Limb (tissue), 2 donors: ENCODE measurements around the gene PSMC5.
A peak's percentile ranks its signal among the peaks of the same experiment; 100 is the strongest.

Experiments
- DNase-seq, 2 donors: peaks; one replicate each; pipeline ENCODE4 v3.0.0-alpha.2; 2016; ENCODE audit errors: extremely low spot score in 2 of 2

PSMC5 gene

DNA sequence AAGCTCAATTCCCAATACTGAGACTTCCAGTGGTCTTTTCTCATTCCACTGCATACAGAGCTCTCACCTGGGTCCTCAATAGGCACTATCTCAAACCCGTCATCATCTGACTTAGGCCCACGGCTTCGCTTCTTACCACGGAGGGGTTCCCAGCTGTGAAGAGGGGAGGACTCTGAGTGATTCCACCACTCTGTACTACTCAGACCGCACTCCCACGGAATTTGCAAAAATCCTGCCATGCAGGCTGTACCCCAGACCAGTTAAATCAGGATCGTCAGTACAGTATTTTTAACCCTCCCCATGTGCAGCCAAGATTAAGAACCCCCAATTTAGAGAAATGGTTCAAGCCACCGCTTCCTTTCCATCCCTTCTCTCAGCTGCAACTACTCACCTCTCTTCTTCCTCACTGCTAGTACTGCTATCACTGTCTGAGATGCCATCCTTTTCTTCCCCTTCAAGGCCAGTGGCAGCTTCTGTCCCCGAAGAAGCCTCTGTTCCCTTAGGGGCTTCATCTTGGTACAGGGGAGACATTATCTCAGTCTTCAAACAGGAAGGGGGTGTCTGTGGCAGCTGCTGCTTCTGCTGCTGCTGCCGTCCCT is 6.2 kb upstream of the PSMC5 start:
- DNase-seq: no peak

DNA sequence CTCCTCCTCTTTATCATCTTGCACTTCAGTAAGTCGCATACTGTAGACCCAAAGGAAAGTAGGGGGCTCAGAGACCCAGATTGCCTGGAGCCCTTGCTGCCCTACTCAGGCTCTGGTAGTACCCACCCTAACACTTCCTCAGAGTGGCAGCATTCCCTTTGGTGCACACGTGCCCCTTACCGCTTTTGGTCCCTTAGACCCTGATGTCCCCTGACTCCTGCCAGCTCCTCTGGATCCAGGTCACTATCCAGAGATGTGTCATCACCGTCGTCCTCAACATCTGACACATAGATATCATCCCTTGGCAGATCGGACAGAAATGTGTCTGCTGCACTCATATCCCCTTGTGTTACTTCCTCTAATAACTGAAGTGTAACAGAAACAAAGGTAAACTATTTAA is 5.4 kb upstream of the PSMC5 start:
- DNase-seq: no peak

DNA sequence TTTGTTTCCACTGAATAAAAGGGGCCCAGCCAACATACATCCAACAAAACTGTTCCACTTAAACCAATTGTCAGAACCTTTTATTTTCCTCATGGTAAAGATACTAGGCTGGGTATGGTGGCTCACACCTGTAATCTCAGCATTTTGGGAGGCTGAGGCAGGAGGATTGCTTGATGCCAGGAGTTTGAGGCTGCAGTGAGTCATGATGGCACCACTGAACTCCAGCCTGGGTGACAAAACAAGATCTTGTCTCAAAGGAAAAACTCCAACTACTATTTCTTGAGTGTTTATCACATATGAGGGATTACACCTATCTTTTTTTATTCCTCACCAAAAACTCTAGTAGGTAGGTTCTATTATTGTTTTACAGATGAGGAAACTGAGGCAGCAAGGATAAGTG is 4.7 kb upstream of the PSMC5 start:
- no peak for DNase-seq

DNA sequence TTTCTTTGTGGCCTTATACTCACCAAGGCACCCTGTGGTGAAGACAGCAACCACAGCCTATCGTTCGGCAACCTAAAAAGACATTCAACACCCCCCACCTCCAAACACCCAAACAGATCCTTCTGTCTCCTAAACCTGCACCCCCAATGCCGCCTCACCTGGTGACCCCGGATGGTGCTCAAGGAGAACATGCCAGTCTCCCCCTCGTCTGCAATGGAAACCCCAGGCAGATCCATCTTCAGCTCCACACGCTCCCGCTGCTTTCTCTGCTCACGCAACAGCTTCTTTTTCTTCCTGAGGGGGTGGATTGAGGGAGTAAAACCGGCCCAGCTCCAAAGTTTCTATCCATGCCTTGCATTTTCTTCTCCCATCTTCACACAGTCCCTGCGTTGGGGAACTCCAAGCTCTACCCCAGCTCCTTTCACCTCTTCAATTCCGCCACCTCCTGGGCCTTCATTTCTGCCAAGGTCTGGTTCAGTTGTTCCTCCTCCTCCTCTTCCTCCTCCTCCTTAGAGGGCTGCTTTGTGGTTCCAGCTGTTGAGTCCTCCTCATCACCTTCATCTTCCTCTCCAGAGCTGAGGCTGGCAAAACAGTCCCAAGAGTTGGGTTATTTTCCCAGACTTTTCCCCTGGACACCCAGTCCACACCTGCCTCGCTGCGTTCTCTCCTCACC is 3.4 kb upstream of the PSMC5 start:
- DNase-seq: no peak

- no peak for DNase-seq
Observed at GRCh38 chr17:63824362-63824761, 2.9 kb upstream of the PSMC5 start.

- DNase-seq: no peak
Observed at GRCh38 chr17:63826468-63827001, 696 bp upstream of the PSMC5 start.

GRCh38 chr17:63827801-63828221 is 580 bp downstream of the PSMC5 start:
- no peak for DNase-seq

DNA sequence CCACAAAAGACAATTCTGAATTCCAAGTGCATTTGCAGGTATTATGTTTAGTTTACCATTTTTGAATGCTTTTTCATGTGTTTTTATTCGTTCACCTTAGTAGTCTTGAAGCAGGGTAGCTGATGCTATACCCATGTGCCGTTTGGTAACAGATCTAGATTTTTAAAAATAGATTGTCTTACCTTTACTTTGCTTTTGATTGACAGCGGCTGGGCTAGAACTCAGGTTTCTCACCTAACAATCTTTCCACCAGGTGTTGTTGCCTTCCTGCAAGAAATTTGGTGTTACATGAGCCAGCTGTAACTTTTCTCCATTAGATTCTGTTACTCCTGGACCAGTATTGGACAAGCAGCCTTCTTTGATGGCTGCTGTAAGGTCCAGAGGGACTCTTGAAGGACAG is 1.7 kb downstream of the PSMC5 start:
- no peak for DNase-seq

GRCh38 chr17:63830278-63830677 is 3.0 kb downstream of the PSMC5 start:
- peak in 1 of 2 donors; percentile 14 for DNase-seq

GRCh38 chr17:63830904-63831491 is 3.8 kb downstream of the PSMC5 start:
- no peak for DNase-seq

DNA sequence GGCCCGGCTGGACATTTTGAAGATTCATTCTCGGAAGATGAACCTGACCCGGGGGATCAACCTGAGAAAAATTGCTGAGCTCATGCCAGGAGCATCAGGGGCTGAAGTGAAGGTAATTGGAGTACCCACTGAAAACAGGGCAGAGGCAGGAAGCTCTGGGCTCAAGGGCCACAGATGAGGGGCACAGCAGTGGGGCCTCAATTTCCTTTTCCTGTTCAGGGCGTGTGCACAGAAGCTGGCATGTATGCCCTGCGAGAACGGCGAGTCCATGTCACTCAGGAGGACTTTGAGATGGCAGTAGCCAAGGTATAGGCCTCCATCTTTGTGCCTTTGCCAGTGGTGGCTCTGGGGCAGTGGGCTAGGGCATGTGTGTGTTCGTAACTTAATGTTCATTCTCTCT is 4.3 kb downstream of the PSMC5 start:
- DNase-seq: no peak

DNA sequence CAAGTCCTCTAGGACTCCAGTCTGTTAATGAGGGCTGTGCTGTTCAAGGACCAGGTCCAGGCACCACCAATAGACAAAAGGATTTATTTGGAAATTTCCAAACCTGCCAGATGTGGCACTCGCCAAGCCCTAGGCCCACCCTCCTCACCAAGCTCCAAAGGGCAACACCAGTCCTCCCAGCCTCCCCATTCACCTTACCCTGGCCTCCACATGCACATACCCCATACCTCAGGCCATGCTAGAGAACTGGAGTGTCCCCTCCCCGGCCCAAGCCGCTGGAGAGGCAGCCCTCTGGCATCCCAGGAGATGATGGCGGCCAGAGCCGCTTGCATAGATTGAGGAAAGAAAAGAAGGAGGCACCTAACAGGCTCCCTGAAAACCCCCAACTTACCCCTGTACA is 4.8 kb downstream of the PSMC5 start:
- DNase-seq: no peak

GRCh38 chr17:63832455-63832854 is 5.2 kb downstream of the PSMC5 start:
- no peak for DNase-seq

DNA sequence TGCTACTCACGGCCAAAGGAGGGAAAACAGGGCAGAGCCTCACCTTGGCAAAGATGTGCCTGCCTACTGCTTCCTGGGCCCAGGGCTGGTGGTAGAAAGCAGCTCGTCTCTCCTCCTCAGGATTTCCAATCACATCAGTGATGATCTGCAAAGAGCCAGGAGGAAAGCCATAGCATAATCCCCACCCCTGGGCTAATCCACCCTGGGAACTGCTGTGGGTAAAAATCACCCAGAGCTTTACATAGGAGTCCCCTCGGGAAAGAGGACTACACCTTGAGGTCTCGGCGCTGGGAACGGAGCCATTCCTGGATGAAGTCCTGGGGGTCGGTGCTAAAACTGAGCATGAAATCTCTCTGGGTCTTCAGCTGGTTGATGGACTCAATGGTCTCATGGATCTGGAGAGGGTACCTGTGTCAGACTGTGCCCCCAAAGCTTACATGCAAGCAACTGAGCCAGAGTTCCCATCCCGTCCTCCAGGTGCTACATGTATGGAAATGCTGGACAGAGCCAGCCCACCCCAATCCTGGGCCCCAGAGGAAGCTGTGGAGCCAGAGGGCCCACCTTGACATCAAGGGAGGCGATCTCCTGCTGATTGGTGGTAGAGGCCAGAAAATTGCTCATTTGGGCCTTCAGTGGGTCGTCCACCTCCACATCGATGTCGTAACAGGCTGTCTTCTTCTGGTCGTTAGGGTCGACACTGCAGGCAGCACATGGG is 6.0 kb downstream of the PSMC5 start:
- no peak for DNase-seq

DNA sequence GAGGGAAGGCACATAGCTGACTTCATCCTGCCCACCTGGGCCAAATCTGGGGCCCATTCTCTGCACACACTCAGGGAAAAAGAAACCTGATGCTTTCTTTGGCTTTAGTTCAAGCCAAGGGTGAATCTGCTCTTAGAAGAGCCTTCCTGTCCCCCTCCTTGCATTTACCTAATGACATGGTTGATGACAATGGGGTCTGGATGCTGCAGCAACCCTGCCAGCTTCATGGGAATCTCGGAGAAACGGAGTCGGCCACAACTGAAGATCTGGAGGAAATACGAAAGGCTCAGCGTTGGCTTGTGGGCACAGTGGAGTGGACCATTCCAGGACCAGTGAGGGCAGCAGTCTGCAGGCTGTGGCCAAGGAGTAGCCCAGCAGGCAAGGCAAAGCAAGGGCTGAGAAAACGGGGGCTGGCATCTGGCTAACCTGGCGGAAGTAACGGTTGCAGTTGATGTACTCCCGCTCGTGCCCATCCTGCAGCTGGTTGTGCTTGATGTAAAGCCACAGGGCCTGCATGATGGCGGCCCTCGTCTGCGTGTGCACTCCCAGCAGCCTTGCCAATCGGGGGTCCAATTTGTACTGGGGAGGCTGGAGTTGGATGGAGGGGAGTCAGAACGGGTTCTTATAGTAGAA is 6.6 kb downstream of the PSMC5 start:
- no peak for DNase-seq

- peak in 1 of 2 donors; percentile 48 for DNase-seq
Observed at GRCh38 chr17:63834431-63835166, 7.4 kb downstream of the PSMC5 start.

- no peak for DNase-seq
Observed at GRCh38 chr17:63835167-63835720, 8.0 kb downstream of the PSMC5 start.

DNA sequence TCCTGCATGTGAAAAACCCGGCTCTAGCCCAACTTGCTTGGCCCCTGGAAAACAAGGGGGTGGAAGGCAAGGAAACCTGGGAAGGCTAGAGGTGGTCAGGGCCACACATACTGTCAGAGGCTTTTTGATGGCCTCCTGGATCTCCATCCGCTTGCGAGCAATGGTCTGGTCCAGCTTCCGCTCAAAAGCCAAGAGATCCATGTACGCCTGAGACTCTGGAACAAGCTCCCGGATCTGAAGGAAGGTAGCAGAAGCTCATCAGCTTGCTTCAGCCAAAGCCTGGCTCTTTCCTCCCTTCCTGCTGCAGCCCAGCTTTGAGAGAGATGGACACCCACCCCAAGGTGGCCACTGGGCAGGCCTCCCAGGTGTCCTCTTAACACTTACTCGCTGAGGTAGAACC is 9.6 kb downstream of the PSMC5 start:
- no peak for DNase-seq

GRCh38 chr17:63837480-63837879 is 10.2 kb downstream of the PSMC5 start:
- peak in 1 of 2 donors; percentile 42 for DNase-seq

DNA sequence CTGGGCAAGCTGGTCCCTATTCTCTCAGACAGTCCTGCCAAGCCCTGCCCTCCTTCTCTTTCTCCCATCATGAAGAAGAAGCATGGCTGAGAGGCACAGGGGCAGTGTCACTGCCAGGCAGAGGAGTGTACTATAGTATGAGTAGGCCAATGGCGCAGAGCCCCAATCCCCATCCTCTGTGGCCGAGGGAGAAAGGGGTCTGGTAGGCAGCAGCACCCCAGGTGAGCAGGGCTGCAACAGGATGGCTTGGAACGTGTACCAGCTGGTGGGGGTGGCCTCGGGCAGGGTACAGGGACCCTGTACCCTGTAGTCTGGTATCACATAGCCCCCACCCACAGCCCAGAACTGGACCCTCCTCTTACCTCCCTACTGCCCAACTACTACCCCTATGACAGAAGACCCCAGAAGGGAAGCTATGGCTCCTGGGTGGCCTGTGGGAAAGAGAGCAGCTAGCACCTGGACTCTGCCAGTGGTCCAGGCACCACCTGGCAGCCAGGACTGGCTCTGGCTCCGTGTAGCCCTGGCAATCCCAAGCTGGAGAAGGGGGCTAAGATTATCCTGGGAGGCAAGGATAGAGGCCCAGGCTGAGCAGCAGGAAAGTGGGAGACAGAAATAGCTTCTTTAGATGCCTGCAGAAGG is 10.8 kb downstream of the PSMC5 start:
- DNase-seq: no peak
